ENCODE data around the gene ZNF446. TPM values are rescaled to one million over a fixed set of nuclear protein-coding genes. Genes with fewer than 3 reads are reported as not detected.
"Not testable (repeated sequence)": the region's sequence is repeated elsewhere in the genome, so short reads cannot be mapped to it uniquely, and the experiment has no call there.

The ZNF446 gene
- total and polyA plus RNA-seq, 10 of the 15 experiments (the other 5 are each of a cell fraction or from before 2014, with no cell fraction given), result 0.14 to 6.9 (median 4.1) TPM

DNA sequence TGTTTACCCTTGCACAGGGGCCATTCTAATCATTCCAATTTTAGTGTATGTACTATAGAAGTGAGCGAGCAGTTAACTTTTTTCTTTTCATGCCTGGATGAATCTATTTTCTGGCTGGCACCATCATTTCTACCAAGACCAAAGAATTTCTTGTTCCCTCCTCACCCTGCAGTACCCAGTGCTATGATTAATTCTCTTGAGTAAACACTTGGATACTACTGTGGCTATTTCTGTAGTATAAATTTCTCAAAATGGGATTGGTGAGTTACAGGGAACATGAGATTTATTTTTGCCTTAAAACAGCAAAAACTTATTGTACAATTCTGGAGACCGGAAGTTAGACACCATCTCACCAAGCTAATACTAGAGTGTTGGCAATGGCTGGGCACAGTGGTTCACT lies 7.6 kb downstream of the ZNF446 start:
- no peaks in the 10 kb centered on the region; the same call in 2 of the 3 replicates for H3K9me3 ChIP-seq (replicated peaks; ENCODE audit: control insufficient read depth, insufficient read depth, low read length)
- H3K4me2 ChIP-seq (ENCODE audit: control insufficient read depth, insufficient read depth), result no peak overlapping the region
- in situ Hi-C loops (cut with MboI) (no loop called here), intact Hi-C loops (cut with micrococcal nuclease; ENCODE audit: unreplicated experiment) (no loop called here)
- no peaks in the 10 kb centered on the region for H4K20me1 ChIP-seq (ENCODE audit: control insufficient read depth, insufficient read depth)
- WGBS (ENCODE audit: insufficient coverage, insufficient replicate concordance, low lambda C conversion rate, missing lambda C conversion rate), result 35% methylated on average over 2 of the region's 2 CpGs
- TF ChIP-seq, protein P1, sequence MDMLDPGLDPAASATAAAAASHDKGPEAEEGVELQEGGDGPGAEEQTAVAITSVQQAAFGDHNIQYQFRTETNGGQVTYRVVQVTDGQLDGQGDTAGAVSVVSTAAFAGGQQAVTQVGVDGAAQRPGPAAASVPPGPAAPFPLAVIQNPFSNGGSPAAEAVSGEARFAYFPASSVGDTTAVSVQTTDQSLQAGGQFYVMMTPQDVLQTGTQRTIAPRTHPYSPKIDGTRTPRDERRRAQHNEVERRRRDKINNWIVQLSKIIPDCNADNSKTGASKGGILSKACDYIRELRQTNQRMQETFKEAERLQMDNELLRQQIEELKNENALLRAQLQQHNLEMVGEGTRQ (IDR thresholded peaks at IDR 0.05; ENCODE audit: borderline replicate concordance, low read depth, low read length), result no peak
- no peak for TF ChIP-seq MXI1 (IDR thresholded peaks at IDR 0.05; ENCODE audit: low read depth, low read length)
- no peak for TF ChIP-seq RUNX3 (IDR thresholded peaks at IDR 0.05; ENCODE audit: low read length)
- no peak for TF ChIP-seq STAT1 (conservative IDR thresholded peaks at IDR 0.05)
- no peak for TF ChIP-seq POLR2A (IDR thresholded peaks at IDR 0.05; ENCODE audit: low read depth, low read length)
- TF ChIP-seq POLR2AphosphoS5 (IDR thresholded peaks at IDR 0.05; ENCODE audit: low read length), result no peak
- no peak for TF ChIP-seq CHD1 (IDR thresholded peaks at IDR 0.05; ENCODE audit: low read depth, low read length)
- no peak for TF ChIP-seq NR2F1 (conservative IDR thresholded peaks at IDR 0.05)
- no peak overlapping the region for H2AFZ ChIP-seq (ENCODE audit: control insufficient read depth, low read depth, low read length)
- peaks cover 8% of the 10 kb centered on the region for H3K4me1 ChIP-seq (ENCODE audit: control insufficient read depth, insufficient read depth, low read length)
- no peaks in the 10 kb centered on the region for H3K27me3 ChIP-seq (replicated peaks in 1 of 2; ENCODE audit: control insufficient read depth in 2 of 2, insufficient read depth in 2 of 2, low read length in 1 of 2)
- ChIA-PET CTCF (interaction anchor here (1.0 kb wide), 1 partner anchor 12 kb away, joined by 3 read pairs; no protein-coding TSS in a partner anchor), POLR2A (no interaction called here), RAD21 (ENCODE audit: unreplicated experiment) (no interaction called here), SMC1A (ENCODE audit: uncharacterized antibody, unreplicated experiment) (interaction anchor here (1.2 kb wide), 1 partner anchor 10 kb away, joined by 3 read pairs; no protein-coding TSS in a partner anchor)
- H3K36me3 ChIP-seq (ENCODE audit: control insufficient read depth in 2 of 2, insufficient read depth in 2 of 2, low read length in 1 of 2), result no peaks in the 10 kb centered on the region; a peak in 2 of 4 replicates
- DNase-seq (ENCODE audit: low read depth, low spot score) (no peak), FAIRE-seq (no peak), ATAC-seq (no peak)
- H3K9ac ChIP-seq (ENCODE audit: control insufficient read depth, insufficient read depth, low read length), result no peak overlapping the region
- no peak overlapping the region for H3K4me3 ChIP-seq
- no peak overlapping the region for H3K27ac ChIP-seq (ENCODE audit: control insufficient read depth, insufficient read depth)
- BruUV-seq (replicated peaks), result no TSS peak
- H3K79me2 ChIP-seq (ENCODE audit: control insufficient read depth, insufficient read depth, low read length), result no peaks in the 10 kb centered on the region; the same call in 1 of the 2 replicates

DNA sequence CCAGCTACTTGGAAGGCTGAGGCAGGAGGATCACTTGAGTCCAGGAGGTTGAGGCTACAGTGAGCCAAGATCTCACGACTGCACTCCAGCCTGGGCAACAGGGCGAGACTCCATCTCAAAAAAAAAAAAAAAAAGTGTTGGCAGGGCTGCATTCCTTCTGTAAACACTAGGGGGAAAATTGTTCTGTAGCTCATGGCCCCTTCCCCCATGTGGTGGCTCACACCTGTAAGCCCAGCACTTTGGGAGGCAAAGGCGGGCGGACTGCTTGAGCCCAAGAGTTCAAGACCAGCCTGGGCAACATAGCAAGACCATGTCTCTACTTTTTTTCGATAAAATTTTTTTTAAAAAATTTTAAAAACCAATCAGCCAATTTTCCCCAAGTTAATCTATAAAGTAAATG lies 8.2 kb downstream of the ZNF446 start:
- ChIA-PET CTCF (interaction anchor here (1.0 kb wide), 1 partner anchor 12 kb away, joined by 3 read pairs; no protein-coding TSS in a partner anchor), POLR2A (interaction anchor here (0.6 kb wide), 1 partner anchor 128 kb away, joined by 4 read pairs; no protein-coding TSS in a partner anchor), SMC1A (ENCODE audit: uncharacterized antibody, unreplicated experiment) (interaction anchor here (1.2 kb wide), 1 partner anchor 9 kb away, joined by 3 read pairs; no protein-coding TSS in a partner anchor)
- in situ Hi-C loops (cut with MboI); H3K4me3 ChIP-seq; H3K79me2 ChIP-seq (ENCODE audit: control insufficient read depth, insufficient read depth, low read length); H3K9ac ChIP-seq (ENCODE audit: control insufficient read depth, insufficient read depth, low read length); H2AFZ ChIP-seq (ENCODE audit: control insufficient read depth, low read depth, low read length); H4K20me1 ChIP-seq (ENCODE audit: control insufficient read depth, insufficient read depth); H3K4me2 ChIP-seq (ENCODE audit: control insufficient read depth, insufficient read depth); DNase-seq (ENCODE audit: low read depth, low spot score); BruUV-seq (replicated peaks); RAD21 ChIA-PET (ENCODE audit: unreplicated experiment); FAIRE-seq; H3K27me3 ChIP-seq (replicated peaks in 1 of 2; ENCODE audit: control insufficient read depth in 2 of 2, insufficient read depth in 2 of 2, low read length in 1 of 2); H3K36me3 ChIP-seq (ENCODE audit: control insufficient read depth in 2 of 2, insufficient read depth in 2 of 2, low read length in 1 of 2); H3K9me3 ChIP-seq (replicated peaks; ENCODE audit: control insufficient read depth, insufficient read depth, low read length); ATAC-seq; intact Hi-C loops (cut with micrococcal nuclease; ENCODE audit: unreplicated experiment); H3K27ac ChIP-seq (ENCODE audit: control insufficient read depth, insufficient read depth): not testable (repeated sequence)
- peaks cover 13% of the 10 kb centered on the region for H3K4me1 ChIP-seq (ENCODE audit: control insufficient read depth, insufficient read depth, low read length)
- 95% methylated on average over 4 of the region's 5 CpGs for WGBS (ENCODE audit: insufficient coverage, insufficient replicate concordance, low lambda C conversion rate, missing lambda C conversion rate)
